22Rv1 (cell line): ENCODE data around the gene ADGRA1.

Source experiments
- CTCF ChIP-seq: fragments of 450-650 bp; IDR thresholded peaks from 2 replicates; pipeline ENCODE4 v1.5.1; 2017; ENCODE audit warnings: mild to moderate bottlenecking
- ZFX ChIP-seq: fragments of 450-650 bp; IDR thresholded peaks from 2 replicates; pipeline ENCODE4 v1.6.1; 2017; ENCODE audit warnings: antibody characterized with exemption, borderline replicate concordance

- TF ChIP-seq CTCF = no peak
- TF ChIP-seq ZFX = no peak
Observed at GRCh38 chr10:133098426-133099124, 10.9 kb downstream of the ADGRA1 start.
